Urinary bladder (tissue), 4 donors: ENCODE measurements around the gene MBTPS1. TPM values are rescaled to one million over a fixed set of nuclear protein-coding genes. Genes with fewer than 3 reads are reported as not detected.
A peak's percentile ranks its signal among the peaks of the same experiment; 100 is the strongest.

Experiments
- DNase-seq: peaks from one replicate; pipeline ENCODE4 v3.0.0-alpha.2; 2015; ENCODE audit errors: extremely low spot score
- H3K27ac ChIP-seq: one replicate; pipeline ENCODE4 v1.5.1; 2013; ENCODE audit warnings: low read depth, mild to moderate bottlenecking, moderate library complexity
- H3K36me3 ChIP-seq: one replicate; pipeline ENCODE4 v1.6.1; 2013; ENCODE audit warnings: mild to moderate bottlenecking, moderate library complexity; ENCODE audit not compliant: insufficient read depth
- H3K4me1 ChIP-seq: one replicate; pipeline ENCODE4 v1.6.1; 2013; ENCODE audit warnings: mild to moderate bottlenecking, moderate library complexity; ENCODE audit not compliant: insufficient read depth
- H3K4me3 ChIP-seq: one replicate; pipeline ENCODE4 v1.5.1; 2013; ENCODE audit warnings: low read depth, low read length
- WGBS: extraction: QIAGEN DNeasy Blood & Tissue Kit; methylation state at CpG from one replicate; pipeline ENCODE4 v1.1.7; 2013; 5-methylcytosine and 5-hydroxymethylcytosine counted together
- polyA plus RNA-seq: library from polyadenylated mRNA; stranded (reverse); fragments of 200-250 nt; gene quantifications from one replicate; pipeline ENCODE4 v1.2.3, GENCODE V29; 2013
- total RNA-seq: library from RNA; depleted of rRNA; stranded (reverse); fragments of >200 nt; gene quantifications from one replicate; pipeline ENCODE4 v1.2.3, GENCODE V29; 2014
- donor health status: healthy with polysubstance abuse.
- donor health status: healthy.

The MBTPS1 gene
- 81.3 TPM for total RNA-seq
- 67.8 TPM for polyA plus RNA-seq

DNA sequence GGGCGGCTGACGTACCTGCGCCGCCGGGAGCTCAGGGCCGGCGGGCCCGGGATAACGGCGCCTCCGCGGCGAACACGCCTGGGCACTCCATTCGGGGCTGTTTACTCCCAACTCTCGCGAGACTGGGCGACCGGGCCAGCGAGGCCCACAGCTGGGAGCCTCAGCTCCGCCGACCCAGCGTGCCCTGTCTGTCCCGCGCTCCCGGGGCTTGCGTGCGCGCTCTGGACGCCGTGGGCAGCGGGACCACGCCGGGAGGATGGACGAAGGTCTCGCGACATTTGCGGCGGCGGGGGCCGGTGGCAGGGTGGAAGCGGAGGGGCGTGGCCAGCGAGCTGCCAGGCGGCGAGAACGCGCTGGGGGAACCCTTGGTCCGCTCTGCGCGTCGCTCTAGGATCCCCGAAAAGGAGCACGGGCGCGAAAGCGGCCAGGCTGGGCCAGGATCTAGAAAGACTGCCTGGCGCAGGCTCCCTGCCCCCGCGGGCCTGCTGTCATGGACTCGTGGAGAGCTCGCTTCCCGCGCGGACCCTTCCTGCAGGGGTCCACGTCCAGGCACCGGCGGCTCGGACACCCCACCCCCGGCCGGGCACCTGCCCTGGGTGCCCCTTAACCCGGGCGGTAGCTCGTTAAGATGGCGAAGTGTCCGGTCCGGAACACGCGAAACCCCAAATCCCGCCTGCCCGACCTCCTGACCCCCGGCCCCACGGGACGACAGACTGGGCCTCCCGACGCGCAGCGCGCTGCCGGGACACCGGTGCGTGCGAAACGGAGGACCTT lies at the start of gene MBTPS1:
MBTPS1 (minus strand) TSS at position 223 of the 774 bp plus-strand sequence. CDS start 15,159 bp downstream, outside the sequence.
- peak; percentile 91 for DNase-seq

GRCh38 chr16:84165746-84166145 lies 49.0 kb upstream of the MBTPS1 start:
- DNase-seq, result no peak
- no peak overlapping the region for H3K4me3 ChIP-seq
- no peak overlapping the region for H3K27ac ChIP-seq
- H3K36me3 ChIP-seq, result no peaks in the 10 kb centered on the region
- 72% methylated on average over 7 of the region's 7 CpGs for WGBS
- H3K4me1 ChIP-seq, result no peaks in the 10 kb centered on the region

More for the DNA sequence above, at the start of gene MBTPS1:
- H3K4me1 ChIP-seq, result no peaks in the 10 kb centered on the region
- peak within 1 kb of the TSS; percentile 76 for H3K4me3 ChIP-seq
- H3K27ac ChIP-seq, result peak within 1 kb of the TSS; percentile 68
- no peaks in the 10 kb centered on the region for H3K36me3 ChIP-seq
- WGBS, result under 1% methylated on average over 94 of the region's 94 CpGs

DNA sequence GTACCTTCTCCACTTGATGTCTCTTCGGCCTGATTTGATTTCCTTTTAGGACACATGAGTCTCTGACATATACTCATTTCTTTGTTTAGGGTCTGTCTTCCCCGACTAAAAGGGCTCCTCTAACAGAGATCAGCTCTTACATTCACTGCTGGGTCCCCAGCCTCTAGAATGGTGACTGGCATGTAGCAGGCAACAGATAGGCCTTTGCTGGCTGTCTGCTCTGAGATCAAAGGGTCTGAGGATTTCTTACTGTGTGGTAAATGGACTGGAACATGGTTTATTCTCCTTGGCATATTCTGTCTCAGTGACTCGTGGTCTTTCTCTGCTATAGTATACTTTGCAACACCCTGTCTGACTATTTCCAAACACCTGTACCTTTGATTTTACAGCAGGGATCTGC lies 45.1 kb upstream of the MBTPS1 start:
- 48% methylated on average over 3 of the region's 3 CpGs for WGBS
- Histone ChIP-seq H3K4me1 (no peaks in the 10 kb centered on the region), H3K36me3 (no peaks in the 10 kb centered on the region), H3K4me3 (no peak overlapping the region), H3K27ac (no peak overlapping the region)
- no peak for DNase-seq

DNA sequence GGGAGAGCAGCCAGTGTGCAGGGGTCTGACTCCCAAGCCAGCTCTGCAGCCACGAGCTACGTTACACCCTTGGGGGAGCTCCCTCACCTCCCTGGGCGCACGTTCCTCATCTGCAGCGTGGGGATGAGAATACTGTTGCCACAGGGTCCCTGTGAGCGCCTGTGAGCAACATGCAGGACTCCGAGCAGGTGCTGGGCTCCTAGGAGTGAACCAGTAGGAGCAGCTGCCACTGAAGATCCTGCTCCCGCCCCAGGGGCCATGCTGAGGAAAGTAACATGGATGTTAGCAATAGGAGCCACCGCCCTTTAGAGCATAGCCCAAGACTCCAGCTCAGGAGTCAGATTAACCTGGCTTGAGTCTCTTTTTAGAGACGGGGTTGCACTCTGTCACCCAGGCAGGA lies 44.3 kb upstream of the MBTPS1 start:
- Histone ChIP-seq H3K4me1 (no peaks in the 10 kb centered on the region), H3K36me3 (no peaks in the 10 kb centered on the region), H3K27ac (no peak overlapping the region), H3K4me3 (no peak overlapping the region)
- DNase-seq, result no peak
- 83% methylated on average over 10 of the region's 10 CpGs for WGBS

GRCh38 chr16:84159800-84160199 lies 43.1 kb upstream of the MBTPS1 start:
- Histone ChIP-seq H3K4me1 (no peaks in the 10 kb centered on the region), H3K4me3 (no peak overlapping the region), H3K36me3 (no peaks in the 10 kb centered on the region), H3K27ac (no peak overlapping the region)
- 49% methylated on average over 1 of the region's 1 CpG for WGBS
- no peak for DNase-seq

GRCh38 chr16:84159007-84159406 lies 42.3 kb upstream of the MBTPS1 start:
- Histone ChIP-seq H3K36me3 (no peaks in the 10 kb centered on the region), H3K4me3 (no peak overlapping the region), H3K4me1 (no peaks in the 10 kb centered on the region), H3K27ac (no peak overlapping the region)
- 24% methylated on average over 9 of the region's 9 CpGs for WGBS
- no peak for DNase-seq

DNA sequence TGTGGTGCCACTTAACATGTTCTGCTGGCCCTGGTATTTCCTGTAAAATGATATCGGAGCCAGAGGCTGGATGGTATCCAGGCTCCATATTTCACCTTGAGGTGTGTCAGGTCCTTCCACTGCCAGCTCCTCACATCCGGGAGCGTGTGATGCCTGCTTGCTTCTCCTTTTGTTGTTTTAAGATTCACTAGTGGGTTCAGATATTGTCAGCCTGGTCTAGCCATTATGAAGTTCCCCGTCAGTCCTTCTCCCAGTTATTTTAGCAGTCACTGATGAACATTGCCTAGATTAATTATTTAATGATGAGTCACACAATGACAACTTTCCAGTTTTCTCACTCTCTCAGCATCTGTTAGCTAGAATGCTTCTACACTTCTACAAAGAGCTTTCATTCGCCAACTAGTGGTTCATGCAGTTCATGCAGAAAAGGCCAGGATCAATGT lies 39.6 kb upstream of the MBTPS1 start:
- 74% methylated on average over 5 of the region's 5 CpGs for WGBS

DNA sequence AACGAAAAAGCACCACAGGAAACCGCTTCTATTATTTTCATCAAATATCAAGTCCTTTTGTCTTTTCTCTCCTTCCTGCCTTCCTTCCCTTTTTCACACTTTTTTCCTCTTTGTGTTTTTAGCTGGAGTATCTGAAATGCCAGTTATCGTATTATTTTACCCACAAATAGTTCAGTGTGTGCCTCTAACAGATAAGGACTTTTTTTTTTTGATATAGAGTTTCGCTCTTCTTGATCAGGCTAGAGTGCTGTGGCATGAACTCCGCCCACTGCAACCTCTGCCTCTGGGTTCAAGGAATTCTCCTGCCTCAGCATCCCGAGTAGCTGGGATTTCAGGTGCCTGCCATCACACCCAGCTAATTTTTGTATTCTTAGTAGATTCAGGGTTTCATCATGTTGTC lies 39.0 kb upstream of the MBTPS1 start:
- Histone ChIP-seq H3K4me1 (no peaks in the 10 kb centered on the region), H3K36me3 (no peaks in the 10 kb centered on the region), H3K4me3 (no peak overlapping the region), H3K27ac (no peak overlapping the region)
- WGBS, result 91% methylated on average over 6 of the region's 6 CpGs
- no peak for DNase-seq

More for the DNA sequence above, 39.6 kb upstream of the MBTPS1 start:
- no peaks in the 10 kb centered on the region for H3K4me1 ChIP-seq
- no peak overlapping the region for H3K4me3 ChIP-seq
- no peak overlapping the region for H3K27ac ChIP-seq
- no peak for DNase-seq
- no peaks in the 10 kb centered on the region for H3K36me3 ChIP-seq

DNA sequence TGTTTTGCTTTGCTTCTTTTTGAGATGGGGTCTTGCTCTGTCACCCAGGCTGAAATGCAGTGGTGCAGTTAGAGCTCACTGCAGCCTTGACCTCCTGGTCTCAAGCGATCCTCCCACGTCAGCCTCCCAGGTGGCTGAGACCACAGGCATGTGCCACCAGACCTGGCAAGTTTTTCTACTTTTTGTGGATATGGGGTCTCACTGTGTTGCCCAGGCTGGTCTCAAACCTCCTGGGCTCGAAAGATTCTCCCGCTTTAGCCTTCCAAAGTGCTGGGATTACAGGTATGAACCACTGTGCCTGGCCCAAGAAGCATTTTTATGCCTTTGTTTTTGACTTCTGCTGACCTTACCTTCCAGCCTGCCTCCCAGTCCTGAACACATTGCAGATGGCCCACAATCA lies 38.5 kb upstream of the MBTPS1 start:
- no peaks in the 10 kb centered on the region for H3K36me3 ChIP-seq
- no peak overlapping the region for H3K27ac ChIP-seq
- 95% methylated on average over 4 of the region's 4 CpGs for whole genome bisulfite sequencing
- H3K4me1 ChIP-seq, result no peaks in the 10 kb centered on the region
- DNase-seq, result no peak
- H3K4me3 ChIP-seq, result no peak overlapping the region

- H3K36me3 ChIP-seq, result no peaks in the 10 kb centered on the region
- H3K4me3 ChIP-seq, result no peak overlapping the region
- H3K27ac ChIP-seq, result no peak overlapping the region
- DNase-seq, result no peak
- H3K4me1 ChIP-seq, result no peaks in the 10 kb centered on the region
- 58% methylated on average over 8 of the region's 8 CpGs for WGBS
Measured at GRCh38 chr16:84153660-84154214, 37.0 kb upstream of the MBTPS1 start.

DNA sequence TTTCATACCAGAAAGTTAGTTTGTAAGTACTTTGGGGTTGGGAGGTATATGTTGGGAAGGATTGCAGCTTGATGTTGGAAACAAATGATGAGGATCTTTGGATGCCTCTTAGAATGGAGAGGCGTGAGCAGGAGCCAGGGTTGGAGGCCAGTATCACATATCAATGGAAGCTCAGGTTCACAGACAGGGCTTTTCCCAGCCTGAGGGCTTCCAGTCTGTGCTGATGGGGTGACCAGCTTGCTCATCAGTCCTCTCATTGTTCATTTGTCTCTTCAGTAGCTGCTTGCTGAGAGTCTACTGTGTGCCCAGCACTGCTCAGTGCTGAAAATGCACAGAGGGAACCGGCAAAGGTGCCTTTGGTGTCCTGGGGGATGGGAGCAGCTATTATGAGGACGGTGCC lies 34.2 kb upstream of the MBTPS1 start:
- Histone ChIP-seq H3K4me3 (no peak overlapping the region), H3K36me3 (no peaks in the 10 kb centered on the region), H3K27ac (no peak overlapping the region), H3K4me1 (no peaks in the 10 kb centered on the region)
- 70% methylated on average over 3 of the region's 3 CpGs for WGBS
- DNase-seq, result no peak

GRCh38 chr16:84144859-84145639 lies 28.3 kb upstream of the MBTPS1 start, which contains the start of the genes DNAAF1 and HSDL1:
TSS of gene DNAAF1 (plus strand) at chr16:84145308. CDS start at chr16:84145441, 133 bp downstream.
TSS of gene HSDL1 (minus strand) at chr16:84145177. CDS start at chr16:84131321, 13,856 bp downstream.
- H3K4me3 ChIP-seq, result peak within 1 kb of the TSS; percentile 100
- peak within 1 kb of the TSS; percentile 73 for H3K27ac ChIP-seq
- DNase-seq, result peak; percentile 74
- H3K36me3 ChIP-seq, result no peaks in the 10 kb centered on the region
- WGBS, result under 1% methylated on average over 89 of the region's 89 CpGs
- H3K4me1 ChIP-seq, result no peaks in the 10 kb centered on the region

- H3K4me3 ChIP-seq, result peak overlapping the region; percentile 100
- H3K36me3 ChIP-seq, result no peaks in the 10 kb centered on the region
- WGBS, result under 1% methylated on average over 39 of the region's 39 CpGs
- H3K4me1 ChIP-seq, result no peaks in the 10 kb centered on the region
- DNase-seq, result no peak
- H3K27ac ChIP-seq, result peak overlapping the region; percentile 73
Measured at GRCh38 chr16:84144209-84144858, 27.6 kb upstream of the MBTPS1 start.
